ENCODE measurements around the gene ANKRD24. TPM values are rescaled to one million over a fixed set of nuclear protein-coding genes. Genes with fewer than 3 reads are reported as not detected.
A peak's percentile ranks its signal among the peaks of the same experiment; 100 is the strongest.

Gene ANKRD24
- total and polyA plus RNA-seq, 2 of the 13 experiments (the other 11 are each of a cell fraction or from before 2014, with no cell fraction given): 0.13 to 0.24 TPM

DNA sequence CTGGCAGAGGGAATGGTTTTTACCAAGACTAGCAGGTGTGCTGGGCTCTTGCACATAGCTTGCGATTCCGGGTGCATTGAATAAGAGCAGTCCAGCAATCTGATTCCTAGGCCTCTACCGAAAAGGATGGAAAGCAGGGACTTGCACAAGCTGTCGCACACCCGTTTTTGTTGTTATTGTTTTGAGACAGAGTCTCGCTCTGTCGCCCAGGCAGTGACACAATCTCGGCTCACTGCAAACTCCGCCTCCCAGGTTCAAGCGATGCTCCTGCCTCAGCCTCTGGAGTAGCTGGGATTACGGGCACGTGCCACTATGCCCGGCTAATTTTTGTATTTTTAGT, 52.3 kb downstream of the ANKRD24 start (continued):
- TF ChIP-seq, protein P1, sequence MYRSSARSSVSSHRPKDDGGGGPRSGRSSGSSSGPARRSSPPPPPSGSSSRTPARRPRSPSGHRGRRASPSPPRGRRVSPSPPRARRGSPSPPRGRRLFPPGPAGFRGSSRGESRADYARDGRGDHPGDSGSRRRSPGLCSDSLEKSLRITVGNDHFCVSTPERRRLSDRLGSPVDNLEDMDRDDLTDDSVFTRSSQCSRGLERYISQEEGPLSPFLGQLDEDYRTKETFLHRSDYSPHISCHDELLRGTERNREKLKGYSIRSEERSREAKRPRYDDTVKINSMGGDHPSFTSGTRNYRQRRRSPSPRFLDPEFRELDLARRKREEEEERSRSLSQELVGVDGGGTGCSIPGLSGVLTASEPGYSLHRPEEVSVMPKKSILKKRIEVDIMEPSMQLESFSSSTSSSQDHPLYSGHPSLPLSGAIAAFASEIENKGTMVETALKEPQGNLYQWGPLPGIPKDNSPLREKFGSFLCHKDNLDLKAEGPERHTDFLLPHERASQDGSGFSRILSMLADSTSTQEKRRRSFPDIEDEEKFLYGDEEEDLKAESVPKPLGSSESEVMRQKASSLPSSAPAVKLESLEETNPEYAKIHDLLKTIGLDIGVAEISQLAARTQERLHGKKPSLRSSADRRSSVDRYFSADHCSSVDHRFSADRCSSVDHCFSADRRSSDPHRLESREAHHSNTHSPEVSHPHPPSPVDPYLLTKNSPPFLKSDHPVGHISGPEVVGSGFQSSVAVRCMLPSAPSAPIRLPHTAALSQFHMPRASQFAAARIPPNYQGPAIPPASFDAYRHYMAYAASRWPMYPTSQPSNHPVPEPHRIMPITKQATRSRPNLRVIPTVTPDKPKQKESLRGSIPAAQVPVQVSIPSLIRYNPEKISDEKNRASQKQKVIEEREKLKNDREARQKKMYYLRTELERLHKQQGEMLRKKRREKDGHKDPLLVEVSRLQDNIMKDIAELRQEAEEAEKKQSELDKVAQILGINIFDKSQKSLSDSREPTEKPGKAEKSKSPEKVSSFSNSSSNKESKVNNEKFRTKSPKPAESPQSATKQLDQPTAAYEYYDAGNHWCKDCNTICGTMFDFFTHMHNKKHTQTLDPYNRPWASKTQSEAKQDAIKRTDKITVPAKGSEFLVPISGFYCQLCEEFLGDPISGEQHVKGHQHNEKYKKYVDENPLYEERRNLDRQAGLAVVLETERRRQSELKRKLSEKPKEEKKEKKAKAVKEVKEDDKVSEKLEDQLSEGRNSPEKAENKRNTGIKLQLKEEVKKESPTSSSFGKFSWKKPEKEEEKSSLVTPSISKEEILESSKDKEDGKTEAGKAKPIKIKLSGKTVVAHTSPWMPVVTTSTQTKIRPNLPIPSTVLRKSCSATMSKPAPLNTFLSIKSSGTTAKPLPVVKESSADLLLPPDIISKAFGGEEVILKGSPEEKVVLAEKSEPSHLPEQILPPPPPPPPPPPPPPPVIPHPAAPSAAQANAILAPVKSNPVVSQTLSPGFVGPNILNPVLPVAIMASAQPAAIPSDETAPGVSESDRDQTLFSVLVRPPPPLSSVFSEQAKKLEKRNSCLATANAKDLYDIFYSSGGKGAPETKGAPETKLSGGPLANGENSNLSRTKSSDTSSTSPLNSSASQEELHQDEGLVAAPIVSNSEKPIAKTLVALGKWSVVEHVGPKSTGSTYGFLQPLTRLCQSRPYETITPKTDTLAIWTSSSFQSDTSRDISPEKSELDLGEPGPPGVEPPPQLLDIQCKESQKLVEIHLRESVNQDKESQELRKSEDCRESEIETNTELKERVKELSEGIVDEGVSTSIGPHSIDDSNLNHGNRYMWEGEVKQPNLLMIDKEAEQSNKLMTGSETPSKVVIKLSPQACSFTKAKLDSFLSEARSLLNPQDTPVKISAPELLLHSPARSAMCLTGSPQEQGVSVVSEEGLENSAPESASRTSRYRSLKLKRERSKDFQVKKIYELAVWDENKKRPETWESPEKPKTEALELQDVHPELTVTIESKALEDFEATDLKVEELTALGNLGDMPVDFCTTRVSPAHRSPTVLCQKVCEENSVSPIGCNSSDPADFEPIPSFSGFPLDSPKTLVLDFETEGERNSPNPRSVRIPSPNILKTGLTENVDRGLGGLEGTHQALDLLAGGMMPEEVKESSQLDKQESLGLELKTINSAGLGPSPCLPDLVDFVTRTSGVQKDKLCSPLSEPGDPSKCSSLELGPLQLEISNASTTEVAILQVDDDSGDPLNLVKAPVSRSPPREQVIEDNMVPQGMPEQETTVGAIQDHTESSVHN (CRISPR knock-in tag; IDR thresholded peaks at IDR 0.05): no peak
- TF ChIP-seq SP4 (CRISPR knock-in tag; IDR thresholded peaks at IDR 0.05) (no peak), REXO4 (CRISPR knock-in tag; IDR thresholded peaks at IDR 0.05; ENCODE audit: borderline replicate concordance) (no peak), BHLHE40 (IDR thresholded peaks at IDR 0.05; ENCODE audit: low read length) (0 out of 2 replicates have a peak, but pooled peaks have one; percentile 34), NFE2L1 (CRISPR knock-in tag; IDR thresholded peaks at IDR 0.05; ENCODE audit: borderline replicate concordance) (no peak), PAWR (CRISPR knock-in tag; IDR thresholded peaks at IDR 0.05; ENCODE audit: borderline replicate concordance) (no peak), ZNF274 (CRISPR knock-in tag; IDR thresholded peaks at IDR 0.05) (no peak), RBAK (CRISPR knock-in tag; IDR thresholded peaks at IDR 0.05) (no peak), ZIK1 (CRISPR knock-in tag; IDR thresholded peaks at IDR 0.05; ENCODE audit: borderline replicate concordance, low read depth) (no peak), HNRNPH1 (optimal IDR thresholded peaks at IDR 0.05; ENCODE audit: low read depth, low read length) (no peak), RARA (CRISPR knock-in tag; IDR thresholded peaks at IDR 0.05) (no peak)
- TF ChIP-seq, protein P2, sequence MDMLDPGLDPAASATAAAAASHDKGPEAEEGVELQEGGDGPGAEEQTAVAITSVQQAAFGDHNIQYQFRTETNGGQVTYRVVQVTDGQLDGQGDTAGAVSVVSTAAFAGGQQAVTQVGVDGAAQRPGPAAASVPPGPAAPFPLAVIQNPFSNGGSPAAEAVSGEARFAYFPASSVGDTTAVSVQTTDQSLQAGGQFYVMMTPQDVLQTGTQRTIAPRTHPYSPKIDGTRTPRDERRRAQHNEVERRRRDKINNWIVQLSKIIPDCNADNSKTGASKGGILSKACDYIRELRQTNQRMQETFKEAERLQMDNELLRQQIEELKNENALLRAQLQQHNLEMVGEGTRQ (IDR thresholded peaks at IDR 0.05; ENCODE audit: low read depth, low read length): no peak
- TF ChIP-seq, protein P2 (CRISPR knock-in tag; IDR thresholded peaks at IDR 0.05; ENCODE audit: borderline replicate concordance): no peak
- TF ChIP-seq, protein P3, sequence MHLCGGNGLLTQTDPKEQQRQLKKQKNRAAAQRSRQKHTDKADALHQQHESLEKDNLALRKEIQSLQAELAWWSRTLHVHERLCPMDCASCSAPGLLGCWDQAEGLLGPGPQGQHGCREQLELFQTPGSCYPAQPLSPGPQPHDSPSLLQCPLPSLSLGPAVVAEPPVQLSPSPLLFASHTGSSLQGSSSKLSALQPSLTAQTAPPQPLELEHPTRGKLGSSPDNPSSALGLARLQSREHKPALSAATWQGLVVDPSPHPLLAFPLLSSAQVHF (CRISPR knock-in tag; IDR thresholded peaks at IDR 0.05): no peak
- TF ChIP-seq, protein P4, sequence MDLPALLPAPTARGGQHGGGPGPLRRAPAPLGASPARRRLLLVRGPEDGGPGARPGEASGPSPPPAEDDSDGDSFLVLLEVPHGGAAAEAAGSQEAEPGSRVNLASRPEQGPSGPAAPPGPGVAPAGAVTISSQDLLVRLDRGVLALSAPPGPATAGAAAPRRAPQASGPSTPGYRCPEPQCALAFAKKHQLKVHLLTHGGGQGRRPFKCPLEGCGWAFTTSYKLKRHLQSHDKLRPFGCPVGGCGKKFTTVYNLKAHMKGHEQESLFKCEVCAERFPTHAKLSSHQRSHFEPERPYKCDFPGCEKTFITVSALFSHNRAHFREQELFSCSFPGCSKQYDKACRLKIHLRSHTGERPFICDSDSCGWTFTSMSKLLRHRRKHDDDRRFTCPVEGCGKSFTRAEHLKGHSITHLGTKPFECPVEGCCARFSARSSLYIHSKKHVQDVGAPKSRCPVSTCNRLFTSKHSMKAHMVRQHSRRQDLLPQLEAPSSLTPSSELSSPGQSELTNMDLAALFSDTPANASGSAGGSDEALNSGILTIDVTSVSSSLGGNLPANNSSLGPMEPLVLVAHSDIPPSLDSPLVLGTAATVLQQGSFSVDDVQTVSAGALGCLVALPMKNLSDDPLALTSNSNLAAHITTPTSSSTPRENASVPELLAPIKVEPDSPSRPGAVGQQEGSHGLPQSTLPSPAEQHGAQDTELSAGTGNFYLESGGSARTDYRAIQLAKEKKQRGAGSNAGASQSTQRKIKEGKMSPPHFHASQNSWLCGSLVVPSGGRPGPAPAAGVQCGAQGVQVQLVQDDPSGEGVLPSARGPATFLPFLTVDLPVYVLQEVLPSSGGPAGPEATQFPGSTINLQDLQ (CRISPR knock-in tag; IDR thresholded peaks at IDR 0.05): no peak
